K562 (cell line): Measurements from ENCODE around the gene XRN1. TPM values are rescaled to one million over a fixed set of nuclear protein-coding genes. Genes with fewer than 3 reads are reported as not detected.

Experiments
- ATAC-seq: fragments of 200-7000 bp; cut with Tn5 transposase; 3 replicates; pipeline ENCODE4 v1.9.1; 2020; ENCODE audit warnings: moderate library complexity
- BruUV-seq: library from RNA; stranded (reverse); fragments of 400-500 nt; replicated peaks from 2 replicates; lab custom pipeline; 2021; lab: Mats Ljungman, UMichigan
- CTCF ChIA-PET: fragments of 300-600 bp; formaldehyde crosslinking; extraction: SDS; loops from one replicate; lab custom pipeline; 2021; ENCODE audit warnings: low intra/inter-chr PET ratio; lab: Yijun Ruan, JAX
- POLR2A ChIA-PET: fragments of 300-600, 350-650 bp; sonication (Branson Sonifier 250); formaldehyde crosslinking; extraction: SDS; loops from one replicate; lab custom pipeline; 2021; ENCODE audit warnings: antibody characterized with exemption, inconsistent platforms; lab: Yijun Ruan, JAX
- DNase-seq, 4 experiments: peaks; one replicate each; pipeline versions ENCODE4 v3.0.0 to v3.0.0-alpha.2; 2011 to 2018; ENCODE audit warnings: low spot score in 3 of 4, mixed read lengths in 3 of 4; ENCODE audit errors: extremely low read depth in 1 of 4
- FAIRE-seq: peaks from 2 replicates; lab custom pipeline; 2011; peaks lifted over from hg19 to GRCh38; lab: Jason Lieb, UNC
- H2AFZ ChIP-seq: 2 replicates; pipeline ENCODE4 v1.6.0; 2011; ENCODE audit warnings: low read depth, low read length, control low read depth, inconsistent platforms
- H3K27ac ChIP-seq: fragments of 200-600 bp; 3 replicates; pipeline ENCODE4 v1.8.0; 2011; ENCODE audit warnings: low read depth, mild to moderate bottlenecking, control low read depth, inconsistent platforms, low read length, moderate library complexity, mixed read lengths; ENCODE audit errors: extremely low read depth
- H3K27me3 ChIP-seq, 2 experiments: fragments of 300-600 bp in 1 of 2; 2 replicates in 1 of 2; 3 replicates in 1 of 2; pipeline versions ENCODE4 v1.6.0 to v1.8.0; 2011; ENCODE audit warnings: inconsistent platforms in 2 of 2, low read length in 2 of 2, mild to moderate bottlenecking in 1 of 2, mixed read lengths in 1 of 2, moderate library complexity in 1 of 2; ENCODE audit not compliant: control insufficient read depth in 2 of 2, insufficient read depth in 2 of 2
- H3K36me3 ChIP-seq: fragments of 300-600 bp; 3 replicates; pipeline ENCODE4 v1.8.0; 2011; ENCODE audit warnings: mild to moderate bottlenecking, low read length, inconsistent platforms; ENCODE audit not compliant: control insufficient read depth, insufficient read depth
- H3K4me1 ChIP-seq, 2 experiments: fragments of 200-600 bp in 1 of 2; replicated peaks in 1 of 2; 2 replicates in 1 of 2; 3 replicates in 1 of 2; pipeline versions ENCODE4 v1.5.1 to v1.8.0; 2011; ENCODE audit warnings: inconsistent platforms in 2 of 2, low read length in 2 of 2, mild to moderate bottlenecking in 1 of 2, mixed read lengths in 1 of 2, moderate library complexity in 1 of 2; ENCODE audit not compliant: control insufficient read depth in 2 of 2, insufficient read depth in 2 of 2
- H3K4me2 ChIP-seq: 2 replicates; pipeline ENCODE4 v1.6.1; 2011; ENCODE audit warnings: low read length, control low read depth, inconsistent platforms, mixed read lengths; ENCODE audit not compliant: insufficient read depth
- H3K4me3 ChIP-seq: fragments of 200-600 bp; sonication (generic), shearing (Covaris generic); 2 replicates; pipeline ENCODE4 v1.5.1; 2016; ENCODE audit warnings: control low read depth, inconsistent platforms
- H3K79me2 ChIP-seq: fragments of 200-600 bp; 3 replicates; pipeline ENCODE4 v1.8.0; 2011; ENCODE audit warnings: low read length, inconsistent platforms; ENCODE audit not compliant: control insufficient read depth, insufficient read depth
- H3K9ac ChIP-seq, 2 experiments: 2 replicates each; pipeline versions ENCODE4 v1.6.0 to v1.6.1; 2011; ENCODE audit warnings: low read depth in 2 of 2, low read length in 2 of 2, control low read depth in 1 of 2, inconsistent platforms in 1 of 2, mild to moderate bottlenecking in 1 of 2, mixed read lengths in 1 of 2; ENCODE audit not compliant: insufficient read depth in 1 of 2
- H3K9me1 ChIP-seq: one replicate; pipeline ENCODE4 v1.6.0; 2011; ENCODE audit warnings: inconsistent platforms, mild to moderate bottlenecking, low read length, moderate library complexity; ENCODE audit not compliant: control insufficient read depth, insufficient read depth
- H3K9me3 ChIP-seq: replicated peaks from 2 replicates; pipeline ENCODE4 v1.5.1; 2011; ENCODE audit warnings: low read depth, low read length, inconsistent platforms; ENCODE audit not compliant: control insufficient read depth, insufficient read depth
- H4K20me1 ChIP-seq: replicated peaks from 2 replicates; pipeline ENCODE4 v1.6.1; 2011; ENCODE audit warnings: low read length, inconsistent platforms, mixed read lengths; ENCODE audit not compliant: control insufficient read depth, insufficient read depth
- CC2D1A ChIP-seq: fragments of 450-650 bp; IDR thresholded peaks from 2 replicates; pipeline ENCODE4 v1.6.1; 2017; ENCODE audit warnings: mild to moderate bottlenecking
- MCM7 ChIP-seq, 2 experiments: fragments of 450-650 bp; IDR thresholded peaks; 2 replicates each; pipeline ENCODE4 v1.6.1; 2016 to 2018
- RAD21 ChIP-seq, 2 experiments: fragments of 250-450 bp in 1 of 2; fragments of 450-650 bp in 1 of 2; sonication (Bioruptor Pico) in 1 of 2; formaldehyde crosslinking in 1 of 2; IDR thresholded peaks in 1 of 2; conservative IDR thresholded peaks in 1 of 2; 2 replicates each; pipeline versions ENCODE4 v1.4.0 to v1.8.0; 2020 to 2022; ENCODE audit warnings: mild to moderate bottlenecking in 2 of 2, moderate library complexity in 1 of 2
- TARDBP ChIP-seq: fragments of 450-650 bp; IDR thresholded peaks from 2 replicates; pipeline ENCODE4 v1.6.1; 2016
- ZC3H11A ChIP-seq: IDR thresholded peaks from 2 replicates; pipeline ENCODE4 v1.6.1; 2012; ENCODE audit warnings: low read depth, low read length, improper control_type of control experiment
- ZNF696 ChIP-seq: fragments of 250-450 bp; sonication (Bioruptor Pico); conservative IDR thresholded peaks from 2 replicates; pipeline ENCODE4 v1.4.0; 2020; ENCODE audit warnings: mild to moderate bottlenecking, moderate library complexity
- WGBS: fragments of 100-300 bp; shearing (Covaris generic); methylation state at CpG from one replicate; pipeline ENCODE4 v1.1.6; 2016; ENCODE audit warnings: low coverage, mixed read lengths; ENCODE audit not compliant: insufficient coverage; ENCODE audit errors: missing lambda C conversion rate; 5-methylcytosine and 5-hydroxymethylcytosine counted together
- in situ Hi-C: fragments of 300-500 bp; cut with MboI; formaldehyde crosslinking; loops from 4 replicates; pipeline ENCODE4 v1.15.0; 2018; ENCODE audit warnings: inconsistent platforms, mixed read lengths
- intact Hi-C: fragments of 100-400 bp; cut with micrococcal nuclease; formaldehyde crosslinking; loops from 2 replicates; pipeline ENCODE4 v1.14.2; 2022
- polyA plus RNA-seq, 8 experiments: library from polyadenylated mRNA; depleted of rRNA in 4 of 8; stranded (reverse) in 5 of 8; unstranded in 3 of 8; fragments of >200 nt; fragmentation: Nextera tagmentation in 2 of 8; fragmentation: Illumina TruSeq in 1 of 8; extraction: Ambion mirVana in 2 of 8; extraction: Trizol in 1 of 8; gene quantifications; 2 replicates each; pipeline versions ENCODE4 v1.2.1 to v1.2.3, GENCODE V29; 2011 to 2014; ENCODE audit warnings: inconsistent platforms in 1 of 8, missing spikeins in 1 of 8
- total RNA-seq, 7 experiments: library from RNA; depleted of rRNA in 6 of 7; stranded (reverse); fragments of >200 nt in 6 of 7; fragmentation: Illumina TruSeq in 2 of 7; extraction: Trizol in 2 of 7; gene quantifications; 2 replicates each; pipeline versions ENCODE4 v1.2.1 to v1.2.3, GENCODE V29; 2011 to 2021; ENCODE audit warnings: low replicate concordance in 1 of 7
- TF ChIP-seq, protein P1 (sequence below): fragments of 450-650 bp; IDR thresholded peaks from 2 replicates; pipeline ENCODE4 v1.6.1; 2016; ENCODE audit warnings: missing biosample characterization, missing genetic modification characterization
- TF ChIP-seq, protein P2 (sequence below), 3 experiments: IDR thresholded peaks in 2 of 3; conservative IDR thresholded peaks in 1 of 3; 2 replicates each; pipeline ENCODE4 v1.5.1; 2011 to 2012; ENCODE audit warnings: low read length in 3 of 3, mild to moderate bottlenecking in 3 of 3, control low read depth in 2 of 3, improper control_type of control experiment in 1 of 3, inconsistent platforms in 1 of 3, low read depth in 1 of 3, mixed read lengths in 1 of 3, moderate library complexity in 1 of 3; ENCODE audit not compliant: insufficient read depth in 2 of 3

Gene XRN1
- total and polyA plus RNA-seq, 9 of the 15 experiments (the other 6 are each of a cell fraction or from before 2014, with no cell fraction given): 3.1 to 28.4 (median 17.2) TPM

DNA sequence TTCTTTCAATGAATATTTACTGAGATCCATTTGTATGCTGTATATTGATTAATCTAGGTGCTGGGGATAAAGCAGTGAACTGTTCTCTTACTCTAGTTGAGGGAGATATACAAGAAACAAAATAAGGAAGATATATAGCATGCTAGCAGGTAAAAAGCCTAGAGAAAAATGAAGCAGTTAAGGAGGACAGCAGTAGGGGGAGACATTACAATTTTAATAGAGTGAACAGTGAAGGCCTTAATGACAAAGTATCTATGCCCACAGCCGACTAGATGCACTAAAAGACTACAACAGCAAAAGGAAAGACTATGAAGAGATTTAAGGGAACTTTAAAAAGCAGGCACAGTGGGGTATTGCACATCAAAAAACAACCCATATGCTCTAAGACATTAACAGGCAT lies 81.4 kb downstream of the XRN1 start:
- BruUV-seq: no TSS peak
- peaks cover 27% of the 10 kb centered on the region for H3K36me3 ChIP-seq
- H3K4me2 ChIP-seq: no peak overlapping the region
- POLR2A ChIA-PET: no interaction called here
- TF ChIP-seq RAD21 (CRISPR knock-in tag; conservative IDR thresholded peaks at IDR 0.05 in 1 of 2, IDR thresholded peaks at IDR 0.05 in 1 of 2) (peak in 1 of 2 experiments; percentile 42; a peak in 2 of 4 replicates), TARDBP (no peak), MCM7 (IDR thresholded peaks at IDR 0.05) (no peak), ZC3H11A (no peak), CC2D1A (no peak), ZNF696 (CRISPR knock-in tag) (no peak)
- TF ChIP-seq, protein P1, sequence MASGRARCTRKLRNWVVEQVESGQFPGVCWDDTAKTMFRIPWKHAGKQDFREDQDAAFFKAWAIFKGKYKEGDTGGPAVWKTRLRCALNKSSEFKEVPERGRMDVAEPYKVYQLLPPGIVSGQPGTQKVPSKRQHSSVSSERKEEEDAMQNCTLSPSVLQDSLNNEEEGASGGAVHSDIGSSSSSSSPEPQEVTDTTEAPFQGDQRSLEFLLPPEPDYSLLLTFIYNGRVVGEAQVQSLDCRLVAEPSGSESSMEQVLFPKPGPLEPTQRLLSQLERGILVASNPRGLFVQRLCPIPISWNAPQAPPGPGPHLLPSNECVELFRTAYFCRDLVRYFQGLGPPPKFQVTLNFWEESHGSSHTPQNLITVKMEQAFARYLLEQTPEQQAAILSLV: no peak
- TF ChIP-seq, protein P2, sequence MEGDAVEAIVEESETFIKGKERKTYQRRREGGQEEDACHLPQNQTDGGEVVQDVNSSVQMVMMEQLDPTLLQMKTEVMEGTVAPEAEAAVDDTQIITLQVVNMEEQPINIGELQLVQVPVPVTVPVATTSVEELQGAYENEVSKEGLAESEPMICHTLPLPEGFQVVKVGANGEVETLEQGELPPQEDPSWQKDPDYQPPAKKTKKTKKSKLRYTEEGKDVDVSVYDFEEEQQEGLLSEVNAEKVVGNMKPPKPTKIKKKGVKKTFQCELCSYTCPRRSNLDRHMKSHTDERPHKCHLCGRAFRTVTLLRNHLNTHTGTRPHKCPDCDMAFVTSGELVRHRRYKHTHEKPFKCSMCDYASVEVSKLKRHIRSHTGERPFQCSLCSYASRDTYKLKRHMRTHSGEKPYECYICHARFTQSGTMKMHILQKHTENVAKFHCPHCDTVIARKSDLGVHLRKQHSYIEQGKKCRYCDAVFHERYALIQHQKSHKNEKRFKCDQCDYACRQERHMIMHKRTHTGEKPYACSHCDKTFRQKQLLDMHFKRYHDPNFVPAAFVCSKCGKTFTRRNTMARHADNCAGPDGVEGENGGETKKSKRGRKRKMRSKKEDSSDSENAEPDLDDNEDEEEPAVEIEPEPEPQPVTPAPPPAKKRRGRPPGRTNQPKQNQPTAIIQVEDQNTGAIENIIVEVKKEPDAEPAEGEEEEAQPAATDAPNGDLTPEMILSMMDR (IDR thresholded peaks at IDR 0.05 in 2 of 3, conservative IDR thresholded peaks at IDR 0.05 in 1 of 3; ENCODE audit: insufficient read depth in 2 of 3, low read depth in 1 of 3, low read length in 3 of 3): peak in 1 of 3 experiments; percentile 46; a peak in 2 of 6 replicates
- H3K27ac ChIP-seq: no peak overlapping the region
- no peaks in the 10 kb centered on the region for H3K9me3 ChIP-seq
- no peaks in the 10 kb centered on the region for H3K79me2 ChIP-seq
- intact Hi-C loops: no loop called here
- DNase-seq: peak in 2 of 4 experiments; percentile 12
- no peaks in the 10 kb centered on the region for H3K4me1 ChIP-seq
- no peaks in the 10 kb centered on the region for H3K27me3 ChIP-seq
- H4K20me1 ChIP-seq: no peaks in the 10 kb centered on the region
- CTCF ChIA-PET: interaction anchor here (0.7 kb wide), 1 partner anchor 47 kb away, joined by 3 read pairs; no protein-coding TSS in a partner anchor
- no peak overlapping the region for H3K9ac ChIP-seq
- peak; percentile 68 for ATAC-seq
- 82% methylated on average over 1 of the region's 1 CpG for WGBS
- H2AFZ ChIP-seq: no peak overlapping the region
- H3K4me3 ChIP-seq: no peak overlapping the region
- in situ Hi-C loops: no loop called here
- FAIRE-seq: no peak
- no peaks in the 10 kb centered on the region for H3K9me1 ChIP-seq
